PC-9 (cell line): Measurements from ENCODE around the gene MAGEA2.
"Not testable (repeated sequence)": the region's sequence is repeated elsewhere in the genome, so short reads cannot be mapped to it uniquely, and the experiment has no call there.

Source experiments
- EZH2 ChIP-seq: fragments of 200-600 bp; sonication (generic); IDR thresholded peaks from 2 replicates; pipeline ENCODE4 v1.8.0; 2017; ENCODE audit warnings: antibody characterized with exemption, low read depth
- TF ChIP-seq, protein P1 (sequence below): fragments of 200-600 bp; sonication (generic); conservative IDR thresholded peaks from 2 replicates; pipeline ENCODE4 v1.6.1; 2017; ENCODE audit warnings: mixed run types, antibody characterized with exemption, mild to moderate bottlenecking, moderate library complexity

- TF ChIP-seq, protein P1, sequence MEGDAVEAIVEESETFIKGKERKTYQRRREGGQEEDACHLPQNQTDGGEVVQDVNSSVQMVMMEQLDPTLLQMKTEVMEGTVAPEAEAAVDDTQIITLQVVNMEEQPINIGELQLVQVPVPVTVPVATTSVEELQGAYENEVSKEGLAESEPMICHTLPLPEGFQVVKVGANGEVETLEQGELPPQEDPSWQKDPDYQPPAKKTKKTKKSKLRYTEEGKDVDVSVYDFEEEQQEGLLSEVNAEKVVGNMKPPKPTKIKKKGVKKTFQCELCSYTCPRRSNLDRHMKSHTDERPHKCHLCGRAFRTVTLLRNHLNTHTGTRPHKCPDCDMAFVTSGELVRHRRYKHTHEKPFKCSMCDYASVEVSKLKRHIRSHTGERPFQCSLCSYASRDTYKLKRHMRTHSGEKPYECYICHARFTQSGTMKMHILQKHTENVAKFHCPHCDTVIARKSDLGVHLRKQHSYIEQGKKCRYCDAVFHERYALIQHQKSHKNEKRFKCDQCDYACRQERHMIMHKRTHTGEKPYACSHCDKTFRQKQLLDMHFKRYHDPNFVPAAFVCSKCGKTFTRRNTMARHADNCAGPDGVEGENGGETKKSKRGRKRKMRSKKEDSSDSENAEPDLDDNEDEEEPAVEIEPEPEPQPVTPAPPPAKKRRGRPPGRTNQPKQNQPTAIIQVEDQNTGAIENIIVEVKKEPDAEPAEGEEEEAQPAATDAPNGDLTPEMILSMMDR: not testable (repeated sequence)
- TF ChIP-seq EZH2: not testable (repeated sequence)
Observed at GRCh38 chrX:152736528-152736927, 17.1 kb downstream of the MAGEA2 start.
